Peyer's patch (tissue), 4 donors: Measurements from ENCODE around the gene NEK6.

Source experiments
- POLR2A ChIP-seq, 2 donors: fragments of 450-650 bp; IDR thresholded peaks; one replicate each; pipeline ENCODE4 v1.5.1; 2017; ENCODE audit warnings: antibody characterized with exemption in 2 of 2, mild to moderate bottlenecking in 2 of 2, moderate library complexity in 2 of 2
- TF ChIP-seq, protein P1 (sequence below), 6 experiments: fragments of 450-650 bp in 4 of 6; fragments of 200-600 bp in 2 of 6; sonication (generic) in 1 of 6; IDR thresholded peaks; one replicate each; pipeline ENCODE4 v1.5.1; 2017 to 2019; ENCODE audit warnings: antibody characterized with exemption in 6 of 6, mild to moderate bottlenecking in 3 of 6, moderate library complexity in 1 of 6

GRCh38 chr9:124372038-124372437 is 114.3 kb downstream of the NEK6 start:
- TF ChIP-seq, protein P1, sequence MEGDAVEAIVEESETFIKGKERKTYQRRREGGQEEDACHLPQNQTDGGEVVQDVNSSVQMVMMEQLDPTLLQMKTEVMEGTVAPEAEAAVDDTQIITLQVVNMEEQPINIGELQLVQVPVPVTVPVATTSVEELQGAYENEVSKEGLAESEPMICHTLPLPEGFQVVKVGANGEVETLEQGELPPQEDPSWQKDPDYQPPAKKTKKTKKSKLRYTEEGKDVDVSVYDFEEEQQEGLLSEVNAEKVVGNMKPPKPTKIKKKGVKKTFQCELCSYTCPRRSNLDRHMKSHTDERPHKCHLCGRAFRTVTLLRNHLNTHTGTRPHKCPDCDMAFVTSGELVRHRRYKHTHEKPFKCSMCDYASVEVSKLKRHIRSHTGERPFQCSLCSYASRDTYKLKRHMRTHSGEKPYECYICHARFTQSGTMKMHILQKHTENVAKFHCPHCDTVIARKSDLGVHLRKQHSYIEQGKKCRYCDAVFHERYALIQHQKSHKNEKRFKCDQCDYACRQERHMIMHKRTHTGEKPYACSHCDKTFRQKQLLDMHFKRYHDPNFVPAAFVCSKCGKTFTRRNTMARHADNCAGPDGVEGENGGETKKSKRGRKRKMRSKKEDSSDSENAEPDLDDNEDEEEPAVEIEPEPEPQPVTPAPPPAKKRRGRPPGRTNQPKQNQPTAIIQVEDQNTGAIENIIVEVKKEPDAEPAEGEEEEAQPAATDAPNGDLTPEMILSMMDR (IDR thresholded peaks at IDR 0.05) = no peak
- TF ChIP-seq POLR2A (IDR thresholded peaks at IDR 0.05) = no peak
